Transverse colon (tissue), 4 donors: ENCODE results near the gene SLAMF9. TPM values are rescaled to one million over a fixed set of nuclear protein-coding genes. Genes with fewer than 3 reads are reported as not detected.

ENCODE experiments used
- DNase-seq: peaks from one replicate; pipeline ENCODE4 v3.0.0-alpha.2; 2019
- H3K27ac ChIP-seq, 4 donors: fragments of 200-600 bp; sonication (generic); 2 replicates each; pipeline ENCODE4 v1.5.1; 2016 to 2018; ENCODE audit warnings: inconsistent platforms in 4 of 4
- H3K27me3 ChIP-seq: fragments of 200-600 bp; sonication (generic); 2 replicates; pipeline ENCODE4 v1.5.1; 2017; ENCODE audit warnings: inconsistent platforms
- H3K36me3 ChIP-seq, 4 donors: fragments of 200-600 bp; sonication (generic); 2 replicates each; pipeline ENCODE4 v1.5.1; 2017 to 2019; ENCODE audit warnings: inconsistent platforms in 4 of 4
- H3K4me1 ChIP-seq, 4 donors: fragments of 200-600 bp; sonication (generic); 2 replicates each; pipeline ENCODE4 v1.5.1; 2017 to 2020; ENCODE audit warnings: inconsistent platforms in 4 of 4
- H3K4me3 ChIP-seq, 4 donors: fragments of 200-600 bp; sonication (generic); 1 replicate in 1 of 4; 2 replicates in 3 of 4; pipeline versions ENCODE4 v1.5.1 to v1.6.1; 2017 to 2019; ENCODE audit warnings: inconsistent platforms in 4 of 4
- H3K9me3 ChIP-seq, 2 donors: fragments of 200-600 bp; sonication (generic); 2 replicates each; pipeline ENCODE4 v1.5.1; 2017 to 2019; ENCODE audit warnings: inconsistent platforms in 2 of 2
- CTCF ChIP-seq, 5 experiments: fragments of 200-600 bp in 3 of 5; fragments of 450-650 bp in 2 of 5; sonication (generic) in 3 of 5; IDR thresholded peaks; 1 replicate in 2 of 5; 2 replicates in 3 of 5; pipeline ENCODE4 v1.5.1; 2016 to 2017; ENCODE audit warnings: antibody characterized with exemption in 5 of 5, inconsistent platforms in 3 of 5, mild to moderate bottlenecking in 2 of 5, moderate library complexity in 1 of 5
- EP300 ChIP-seq: sonication (generic); formaldehyde crosslinking; IDR thresholded peaks from one replicate; pipeline ENCODE4 v1.6.1; 2017; ENCODE audit warnings: antibody characterized with exemption, low read depth
- POLR2A ChIP-seq: fragments of 450-650 bp; IDR thresholded peaks from one replicate; pipeline ENCODE4 v1.6.1; 2016; ENCODE audit warnings: antibody characterized with exemption, mild to moderate bottlenecking, moderate library complexity
- POLR2AphosphoS5 ChIP-seq, 3 donors: sonication (generic); formaldehyde crosslinking; IDR thresholded peaks; one replicate each; pipeline ENCODE4 v1.6.1; 2016; ENCODE audit warnings: antibody characterized with exemption in 3 of 3
- WGBS, 2 donors: methylation state at CpG; one replicate each; pipeline ENCODE4 v1.1.5; 2018; ENCODE audit warnings: low coverage in 1 of 2; 5-methylcytosine and 5-hydroxymethylcytosine counted together
- in situ Hi-C, 4 donors: fragments of 200-750 bp; cut with MboI; loops; one replicate each; pipeline versions ENCODE4 v1.15.0 to v1.15.1; 2017; ENCODE audit warnings: low sequenced_read_pairs in 3 of 4, low pct_ligation_motif_present in 1 of 4, low pct_unique_long_range_greater_than_20kb in 1 of 4
- intact Hi-C: fragments of 100-400 bp; cut with DNase I; formaldehyde crosslinking; loops from one replicate; pipeline ENCODE4 v1.15.1; 2023; ENCODE audit warnings: low total_unique reads
- total RNA-seq, 4 donors: library from RNA; depleted of rRNA; stranded (reverse); fragments of >200 nt; gene quantifications; one replicate each; pipeline ENCODE4 v1.1.0, GENCODE V29; 2016

Gene SLAMF9
- total RNA-seq, 4 donors from 2014 or later: 0.64 TPM; not detected in 3

DNA sequence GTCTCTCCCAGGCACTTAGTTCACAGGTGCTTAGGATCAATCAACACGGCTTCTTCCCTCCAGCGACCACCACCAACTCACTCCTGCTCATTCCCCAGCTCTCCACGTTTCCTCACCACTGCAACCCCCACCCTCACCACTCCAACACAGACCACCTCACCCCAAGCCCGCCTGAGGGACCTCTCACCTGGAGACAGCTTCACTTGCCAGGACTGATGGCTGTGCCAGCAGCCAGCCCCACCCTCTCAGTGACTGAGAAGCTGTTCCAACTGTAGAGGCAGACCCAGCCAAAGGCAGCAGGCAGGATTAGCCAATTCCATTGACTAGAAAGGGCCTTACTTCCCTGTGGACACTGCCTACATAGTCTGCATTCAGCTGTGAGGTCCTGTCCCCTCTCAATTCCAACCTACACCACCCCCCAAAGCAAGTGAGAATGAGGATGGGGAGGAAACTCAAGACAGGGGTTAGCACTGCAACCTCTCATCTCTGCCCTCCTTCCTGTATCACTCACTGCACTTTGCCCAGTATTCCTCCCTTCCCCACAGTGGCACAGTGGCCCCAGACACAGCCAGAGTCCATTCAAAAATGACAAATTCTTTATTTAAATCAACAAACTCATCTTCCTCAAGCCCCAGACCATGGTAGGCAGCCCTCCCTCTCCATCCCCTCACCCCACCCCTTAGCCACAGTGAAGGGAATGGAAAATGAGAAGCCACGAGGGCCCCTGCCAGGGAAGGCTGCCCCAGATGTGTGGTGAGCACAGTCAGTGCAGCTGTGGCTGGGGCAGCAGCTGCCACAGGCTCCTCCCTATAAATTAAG, 36.3 kb downstream of the SLAMF9 start:
- no peak overlapping the region for H3K4me3 ChIP-seq
- no peaks in the 10 kb centered on the region for H3K27me3 ChIP-seq
- H3K36me3 ChIP-seq: peaks cover 0 to 22% (median 16%) of the 10 kb centered on the region in 4 donors
- peak; percentile 38 for DNase-seq
- peaks cover 19 to 75% (median 55%) of the 10 kb centered on the region in 4 donors for H3K4me1 ChIP-seq
- H3K27ac ChIP-seq: peak overlapping the region; percentile 4 to 51 (median 31)
- no peaks in the 10 kb centered on the region for H3K9me3 ChIP-seq
- 54% methylated on average over 5 of the region's 5 CpGs; no CpG with 5 or more reads in 1 of the 2 donors for WGBS, 2 donors
- TF ChIP-seq EP300 (no peak), CTCF (IDR thresholded peaks at IDR 0.05) (no peak), POLR2A (no peak), POLR2AphosphoS5 (IDR thresholded peaks at IDR 0.05) (no peak)
- in situ Hi-C loops (no loop called here), intact Hi-C loops (no loop called here)

DNA sequence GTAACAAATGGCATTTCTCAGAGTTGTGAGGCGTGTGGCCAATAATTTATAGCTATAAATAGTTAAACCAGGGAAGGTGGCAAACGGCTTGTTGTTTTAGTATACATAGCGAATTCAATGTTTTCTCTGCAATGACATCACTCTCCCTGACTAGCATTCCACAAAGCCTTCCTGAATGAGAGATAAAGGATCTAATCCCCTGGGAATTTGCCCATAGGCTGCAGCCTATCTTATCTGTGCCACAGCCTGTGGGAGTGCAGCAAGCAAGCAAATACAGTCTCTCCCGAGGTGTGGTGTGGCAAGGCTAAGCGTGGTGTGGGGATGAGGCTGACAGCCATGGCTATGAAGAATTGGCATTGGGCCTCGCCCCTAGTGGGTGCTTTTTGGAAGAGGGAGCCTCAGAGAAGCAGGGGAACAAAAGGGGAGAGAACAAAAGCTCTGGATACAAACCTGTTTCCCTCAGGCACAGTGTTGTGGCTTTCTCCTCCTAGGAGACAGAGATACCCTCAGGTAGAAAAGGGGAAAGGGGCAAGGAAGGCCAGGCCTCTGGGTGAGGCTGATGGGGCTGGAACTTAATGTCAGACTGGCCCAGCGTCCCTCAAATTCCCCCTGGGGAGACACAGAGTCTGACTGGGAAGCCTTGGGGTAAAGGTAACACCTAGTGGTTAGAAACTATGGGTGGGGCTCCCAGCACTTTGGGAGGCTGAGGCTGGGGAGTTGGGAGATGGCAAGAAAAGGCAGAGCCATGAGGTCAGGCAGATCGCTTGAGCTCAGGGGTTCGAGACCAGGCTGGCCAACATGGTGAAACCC, 37.6 kb downstream of the SLAMF9 start:
- Histone ChIP-seq H3K27ac (peak overlapping the region; percentile 51 to 75 (median 59)), H3K27me3 (no peaks in the 10 kb centered on the region), H3K9me3 (no peaks in the 10 kb centered on the region), H3K4me3 (no peak overlapping the region), H3K4me1 (peaks cover 8 to 70% (median 49%) of the 10 kb centered on the region in 4 donors), H3K36me3 (peaks cover 0 to 22% (median 16%) of the 10 kb centered on the region in 4 donors)
- no peak for TF ChIP-seq POLR2A
- peak in 1 of 3 donors; percentile 7 for TF ChIP-seq POLR2AphosphoS5 (IDR thresholded peaks at IDR 0.05)
- no peak for TF ChIP-seq CTCF (IDR thresholded peaks at IDR 0.05)
- 30 to 46% methylated on average over 4 to 9 of the region's 9 CpGs for WGBS, 2 donors
- intact Hi-C loops: no loop called here
- in situ Hi-C loops: no loop called here
- no peak for DNase-seq

GRCh38 chr1:159915571-159916241, 38.3 kb downstream of the SLAMF9 start:
- TF ChIP-seq POLR2A (no peak), CTCF (IDR thresholded peaks at IDR 0.05) (no peak), EP300 (no peak), POLR2AphosphoS5 (IDR thresholded peaks at IDR 0.05) (no peak)
- H3K27ac ChIP-seq: peak overlapping the region; percentile 51 to 75 (median 59)
- 51 to 67% methylated on average over 2 to 5 of the region's 5 CpGs for WGBS, 2 donors
- H3K4me1 ChIP-seq: peaks cover 7 to 73% (median 46%) of the 10 kb centered on the region in 4 donors
- no peaks in the 10 kb centered on the region for H3K27me3 ChIP-seq
- intact Hi-C loops (no loop called here), in situ Hi-C loops (no loop called here)
- H3K9me3 ChIP-seq: no peaks in the 10 kb centered on the region
- DNase-seq: no peak
- H3K36me3 ChIP-seq: peaks cover 0 to 22% (median 16%) of the 10 kb centered on the region in 4 donors
- H3K4me3 ChIP-seq: no peak overlapping the region
